ENCODE data around the gene ZMYND11. TPM values are rescaled to one million over a fixed set of nuclear protein-coding genes. Genes with fewer than 3 reads are reported as not detected.

Gene ZMYND11
- total RNA-seq, 1 donor from 2014 or later: 25.5 TPM

- no peak overlapping the region for H3K4me3 ChIP-seq (ENCODE audit: low read depth, low read length)
- TF ChIP-seq, protein P1, sequence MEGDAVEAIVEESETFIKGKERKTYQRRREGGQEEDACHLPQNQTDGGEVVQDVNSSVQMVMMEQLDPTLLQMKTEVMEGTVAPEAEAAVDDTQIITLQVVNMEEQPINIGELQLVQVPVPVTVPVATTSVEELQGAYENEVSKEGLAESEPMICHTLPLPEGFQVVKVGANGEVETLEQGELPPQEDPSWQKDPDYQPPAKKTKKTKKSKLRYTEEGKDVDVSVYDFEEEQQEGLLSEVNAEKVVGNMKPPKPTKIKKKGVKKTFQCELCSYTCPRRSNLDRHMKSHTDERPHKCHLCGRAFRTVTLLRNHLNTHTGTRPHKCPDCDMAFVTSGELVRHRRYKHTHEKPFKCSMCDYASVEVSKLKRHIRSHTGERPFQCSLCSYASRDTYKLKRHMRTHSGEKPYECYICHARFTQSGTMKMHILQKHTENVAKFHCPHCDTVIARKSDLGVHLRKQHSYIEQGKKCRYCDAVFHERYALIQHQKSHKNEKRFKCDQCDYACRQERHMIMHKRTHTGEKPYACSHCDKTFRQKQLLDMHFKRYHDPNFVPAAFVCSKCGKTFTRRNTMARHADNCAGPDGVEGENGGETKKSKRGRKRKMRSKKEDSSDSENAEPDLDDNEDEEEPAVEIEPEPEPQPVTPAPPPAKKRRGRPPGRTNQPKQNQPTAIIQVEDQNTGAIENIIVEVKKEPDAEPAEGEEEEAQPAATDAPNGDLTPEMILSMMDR (conservative IDR thresholded peaks at IDR 0.05; ENCODE audit: low read depth, low read length): no peak
- DNase-seq (ENCODE audit: low read depth): no peak
Observed at GRCh38 chr10:271201-271600, 135.9 kb downstream of the ZMYND11 start.

- TF ChIP-seq, protein P1 (conservative IDR thresholded peaks at IDR 0.05; ENCODE audit: low read depth, low read length): no peak
- no peak overlapping the region for H3K4me3 ChIP-seq (ENCODE audit: low read depth, low read length)
- DNase-seq (ENCODE audit: low read depth): no peak
Observed at GRCh38 chr10:271722-272121, 136.5 kb downstream of the ZMYND11 start.

DNA sequence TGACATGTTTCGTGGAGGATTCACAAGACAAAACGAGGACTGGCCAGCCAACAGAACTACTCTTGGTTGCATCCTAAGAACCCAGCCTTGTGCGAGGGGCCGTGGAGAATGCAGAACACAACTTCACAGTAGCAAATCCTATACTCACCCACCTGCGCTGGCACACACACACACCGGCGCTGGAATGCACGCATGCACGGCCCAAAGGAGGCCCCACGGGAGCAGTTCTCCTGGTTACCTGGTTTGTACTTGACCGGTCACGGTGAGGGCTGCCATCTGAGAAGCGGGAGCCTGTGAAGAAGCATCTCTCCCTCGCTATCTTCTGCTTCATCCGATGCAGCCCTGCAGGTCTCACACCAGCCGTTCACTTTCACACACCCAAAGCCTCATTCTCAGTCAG lies 137.8 kb downstream of the ZMYND11 start:
- DNase-seq (ENCODE audit: low read depth): no peak
- H3K4me3 ChIP-seq (ENCODE audit: low read depth, low read length): no peak overlapping the region
- TF ChIP-seq, protein P1 (conservative IDR thresholded peaks at IDR 0.05; ENCODE audit: low read depth, low read length): no peak

DNA sequence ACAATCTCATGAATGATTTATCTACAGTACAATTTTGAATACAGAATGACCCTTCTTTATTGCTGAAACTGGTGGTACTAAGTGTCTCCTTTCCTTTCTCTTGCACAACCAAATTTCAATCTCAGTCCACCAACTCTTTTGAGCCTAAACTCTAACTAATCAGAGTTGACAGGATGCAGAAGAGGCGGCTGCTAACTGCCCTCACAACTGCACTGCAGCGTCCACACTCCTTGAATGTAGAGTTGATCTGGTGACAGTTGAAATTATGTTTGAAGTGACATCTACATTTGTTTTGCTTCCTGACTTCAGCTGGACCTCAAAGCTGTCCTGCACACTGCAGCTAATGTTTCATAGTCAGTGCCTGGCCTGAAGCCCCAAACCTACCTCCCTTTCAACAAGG lies 139.6 kb downstream of the ZMYND11 start:
- no peak overlapping the region for H3K4me3 ChIP-seq (ENCODE audit: low read depth, low read length)
- no peak for DNase-seq (ENCODE audit: low read depth)
- TF ChIP-seq, protein P1 (conservative IDR thresholded peaks at IDR 0.05; ENCODE audit: low read depth, low read length): no peak

DNA sequence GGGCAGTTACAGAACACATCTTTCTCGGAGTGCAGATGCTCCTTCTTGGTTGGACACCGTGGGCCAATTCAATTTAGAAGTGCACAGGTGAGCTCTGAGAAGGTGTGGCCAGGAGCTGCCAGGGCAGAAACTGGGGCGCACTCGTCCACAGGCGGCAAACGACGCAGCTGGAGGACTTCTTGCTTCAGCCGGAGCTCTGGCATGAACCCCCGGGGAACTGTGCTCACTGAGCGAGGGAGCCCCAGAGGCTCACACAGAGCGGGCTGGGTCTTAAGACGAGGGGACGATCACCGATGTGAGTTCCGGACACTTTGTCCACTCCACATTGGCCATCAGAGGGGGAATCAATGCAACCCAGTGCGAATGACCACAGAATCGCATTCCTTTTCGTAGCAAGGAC lies 140.4 kb downstream of the ZMYND11 start:
- TF ChIP-seq, protein P1 (conservative IDR thresholded peaks at IDR 0.05; ENCODE audit: low read depth, low read length): no peak
- no peak for DNase-seq (ENCODE audit: low read depth)

GRCh38 chr10:277963-278362 lies 142.7 kb downstream of the ZMYND11 start:
- DNase-seq (ENCODE audit: low read depth): no peak
- H3K4me3 ChIP-seq (ENCODE audit: low read depth, low read length): no peak overlapping the region
- TF ChIP-seq, protein P1 (conservative IDR thresholded peaks at IDR 0.05; ENCODE audit: low read depth, low read length): no peak

More for the DNA sequence above, 140.4 kb downstream of the ZMYND11 start:
- H3K4me3 ChIP-seq (ENCODE audit: low read depth, low read length): no peak overlapping the region

GRCh38 chr10:278707-279106 lies 143.5 kb downstream of the ZMYND11 start:
- TF ChIP-seq, protein P1 (conservative IDR thresholded peaks at IDR 0.05; ENCODE audit: low read depth, low read length): no peak
- DNase-seq (ENCODE audit: low read depth): no peak

More at GRCh38 chr10:278707-279106, 143.5 kb downstream of the ZMYND11 start:
- H3K4me3 ChIP-seq (ENCODE audit: low read depth, low read length): no peak overlapping the region

Data from epithelial cell of proximal tubule (primary cell).